NCI-H128 (cell line): ENCODE results near the gene POLQ.
"Not testable (repeated sequence)": the region's sequence is repeated elsewhere in the genome, so short reads cannot be mapped to it uniquely, and the experiment has no call there.

ENCODE experiments used
- DNase-seq: peaks from one replicate; lab custom pipeline; 2025; ENCODE audit not compliant: unreplicated experiment; lab: John Stamatoyannopoulos, UW

Gene POLQ

GRCh38 chr3:121430664-121431215, 115.0 kb downstream of the POLQ start:
- no peak for DNase-seq

GRCh38 chr3:121424549-121424948, 121.2 kb downstream of the POLQ start:
- DNase-seq, result no peak

GRCh38 chr3:121418182-121418581, 127.6 kb downstream of the POLQ start:
- no peak for DNase-seq

GRCh38 chr3:121414924-121415323, 130.9 kb downstream of the POLQ start:
- no peak for DNase-seq

DNA sequence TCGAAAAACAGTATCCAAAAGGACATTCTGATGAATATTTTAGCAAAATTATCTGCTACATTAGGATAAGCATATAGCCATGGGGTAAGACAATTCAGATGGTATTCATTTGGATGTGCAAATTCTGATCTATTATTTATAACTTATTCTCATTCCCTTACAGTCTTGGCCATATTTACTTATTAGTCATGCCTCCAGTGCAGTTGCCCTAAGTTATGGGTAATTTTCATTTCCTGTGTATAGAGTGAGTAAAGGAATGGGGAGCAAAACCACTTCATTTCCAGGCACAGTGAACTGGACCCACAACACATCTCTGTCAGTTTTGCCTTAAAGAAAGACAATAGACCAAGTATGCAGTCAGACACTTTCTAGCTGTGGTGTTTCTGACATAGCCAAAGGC, 134.3 kb downstream of the POLQ start:
- no peak for DNase-seq

DNA sequence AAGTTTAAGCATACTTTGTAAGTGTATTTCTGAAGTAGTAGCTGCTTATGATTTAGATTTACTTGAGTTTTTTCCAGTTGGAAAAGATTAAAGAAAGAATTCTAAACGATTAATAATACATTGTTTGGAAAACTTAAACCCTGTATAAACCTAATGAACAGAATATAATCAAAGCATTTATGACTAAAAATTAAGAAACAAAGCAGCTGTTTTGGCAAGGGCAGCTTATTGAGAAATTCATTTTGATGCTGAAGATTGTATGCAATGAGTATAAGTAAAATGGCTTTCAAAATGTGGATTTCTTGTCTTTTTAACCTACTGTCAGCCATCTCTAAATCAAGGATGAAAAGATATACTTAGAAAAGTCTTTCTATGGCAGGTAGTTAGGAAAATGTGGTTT, 140.2 kb downstream of the POLQ start:
- no peak for DNase-seq

DNA sequence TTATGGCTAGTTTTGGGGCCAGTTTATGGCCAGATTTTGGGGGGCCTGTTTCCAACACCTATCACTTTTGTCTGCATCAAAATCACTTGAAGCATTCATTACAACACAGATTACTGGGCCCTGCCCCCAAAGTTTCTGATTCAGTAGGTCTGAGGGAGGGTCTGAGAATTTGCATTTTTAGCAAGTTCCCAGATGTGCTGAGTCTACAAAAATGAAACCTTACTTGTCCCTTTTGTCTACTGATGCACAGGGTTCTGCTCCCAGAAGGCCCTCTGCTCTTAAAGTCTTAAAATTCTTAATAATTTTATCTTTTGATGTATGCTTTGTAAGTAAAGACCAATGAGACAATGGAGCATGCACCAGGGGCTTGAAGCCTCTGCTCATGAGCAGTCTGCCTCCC, 146.0 kb downstream of the POLQ start:
- no peak for DNase-seq

DNA sequence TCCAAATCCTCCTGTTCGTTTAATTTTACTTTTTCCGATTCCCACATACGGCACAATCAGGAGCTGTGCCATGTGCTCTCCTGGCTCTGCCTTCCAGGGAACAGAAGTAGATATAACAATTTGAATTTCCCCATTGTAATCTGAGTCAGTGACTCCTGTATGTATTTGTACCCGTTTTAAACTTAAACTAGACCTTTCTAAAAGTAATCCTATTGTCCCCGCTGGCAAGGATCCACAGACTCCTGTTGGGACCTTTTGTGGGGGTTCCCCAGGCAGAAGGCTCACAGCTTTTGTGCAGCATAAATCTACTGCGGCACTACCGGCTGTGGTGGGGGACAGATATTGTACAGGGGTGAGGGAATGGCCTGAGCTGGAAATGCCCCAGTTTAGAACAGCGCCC, 147.7 kb downstream of the POLQ start:
- not testable (repeated sequence) for DNase-seq

- not testable (repeated sequence) for DNase-seq
Observed at GRCh38 chr3:121395967-121396366, 149.8 kb downstream of the POLQ start.

DNA sequence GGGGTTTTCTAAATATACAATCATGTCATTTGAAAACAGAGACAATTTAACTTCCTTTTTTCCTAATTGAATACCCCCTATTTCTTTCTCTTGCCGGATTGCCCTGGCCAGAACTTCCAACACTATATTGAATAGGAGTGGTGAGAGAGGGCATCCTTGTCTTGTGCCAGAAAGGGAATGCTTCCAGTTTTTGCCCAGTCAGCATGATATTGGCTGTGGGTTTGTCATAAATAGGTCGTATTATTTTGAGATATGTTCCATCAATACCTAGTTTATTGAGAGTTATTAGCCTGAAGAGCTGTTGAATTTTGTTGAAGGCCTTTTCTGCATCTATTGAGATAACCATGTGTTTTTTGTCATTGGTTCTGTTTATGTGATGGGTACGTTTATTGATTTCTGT, 157.5 kb downstream of the POLQ start:
- DNase-seq, result not testable (repeated sequence)
